GM21515 (cell line): Measurements from ENCODE around the gene UGGT2.
"Not testable (repeated sequence)": the region's sequence is repeated elsewhere in the genome, so short reads cannot be mapped to it uniquely, and the experiment has no call there.

Source experiments
- ATAC-seq: cut with Tn5 transposase; IDR thresholded peaks from one replicate; pipeline ENCODE4 v1.9.1; 2021; ENCODE audit not compliant: unreplicated experiment

Gene UGGT2

GRCh38 chr13:95813139-95813538 is 240.1 kb downstream of the UGGT2 start:
- no peak for ATAC-seq

- ATAC-seq: no peak
These were observed 243.8 kb downstream of the UGGT2 start for GRCh38 chr13:95809429-95809828.

GRCh38 chr13:95805921-95806320 is 247.3 kb downstream of the UGGT2 start:
- ATAC-seq: no peak

- ATAC-seq: no peak
These were observed 251.4 kb downstream of the UGGT2 start for GRCh38 chr13:95801825-95802224.

- no peak for ATAC-seq
These were observed 252.8 kb downstream of the UGGT2 start for GRCh38 chr13:95800436-95800835.

- ATAC-seq: no peak
These were observed 256.2 kb downstream of the UGGT2 start for GRCh38 chr13:95797016-95797415.

- ATAC-seq: no peak
These were observed 259.4 kb downstream of the UGGT2 start for GRCh38 chr13:95793781-95794180.

- ATAC-seq: no peak
These were observed 260.1 kb downstream of the UGGT2 start for GRCh38 chr13:95793018-95793555.

- ATAC-seq: no peak
These were observed 262.0 kb downstream of the UGGT2 start for GRCh38 chr13:95791084-95791722.

GRCh38 chr13:95789315-95789714 is 263.9 kb downstream of the UGGT2 start:
- not testable (repeated sequence) for ATAC-seq

GRCh38 chr13:95788100-95788463 is 265.1 kb downstream of the UGGT2 start:
- ATAC-seq: no peak

- ATAC-seq: no peak
These were observed 265.7 kb downstream of the UGGT2 start for GRCh38 chr13:95787356-95788099.

GRCh38 chr13:95784900-95785290 is 268.3 kb downstream of the UGGT2 start:
- ATAC-seq: no peak

- no peak for ATAC-seq
These were observed 268.9 kb downstream of the UGGT2 start for GRCh38 chr13:95784161-95784899.

- ATAC-seq: no peak
These were observed 269.5 kb downstream of the UGGT2 start for GRCh38 chr13:95783747-95784146.

- not testable (repeated sequence) for ATAC-seq
These were observed 271.3 kb downstream of the UGGT2 start for GRCh38 chr13:95781940-95782339.

GRCh38 chr13:95781016-95781415 is 272.2 kb downstream of the UGGT2 start:
- ATAC-seq: no peak

GRCh38 chr13:95779522-95779921 is 273.7 kb downstream of the UGGT2 start:
- no peak for ATAC-seq

GRCh38 chr13:95771905-95772304 is 281.3 kb downstream of the UGGT2 start:
- ATAC-seq: no peak

- no peak for ATAC-seq
These were observed 289.6 kb downstream of the UGGT2 start for GRCh38 chr13:95763601-95764000.

- ATAC-seq: not testable (repeated sequence)
These were observed 290.6 kb downstream of the UGGT2 start for GRCh38 chr13:95762626-95763025.

- ATAC-seq: no peak
These were observed 297.1 kb downstream of the UGGT2 start for GRCh38 chr13:95756072-95756471.
